Heart left ventricle (tissue), 16 donors: ENCODE measurements around the gene TIAM2. TPM values are rescaled to one million over a fixed set of nuclear protein-coding genes. Genes with fewer than 3 reads are reported as not detected.

Experiments
- ATAC-seq, 4 donors: fragments of 200-7000 bp; cut with Tn5 transposase; one replicate each; pipeline ENCODE4 v1.9.1; 2020 to 2022; ENCODE audit warnings: moderate library complexity in 4 of 4, mild to moderate bottlenecking in 3 of 4, moderate number of reproducible peaks in 1 of 4
- DNase-seq, 5 donors: peaks; one replicate each; pipeline ENCODE4 v3.0.0-alpha.2; 2020
- H3K27ac ChIP-seq, 12 donors: fragments of 200-600 bp; sonication (generic) in 4 of 12; one replicate each; pipeline versions ENCODE4 v1.5.0 to v1.8.0; 2016 to 2022; ENCODE audit warnings: mild to moderate bottlenecking in 2 of 12
- H3K27me3 ChIP-seq, 9 donors: fragments of 200-600 bp; sonication (generic) in 2 of 9; one replicate each; pipeline versions ENCODE4 v1.5.1 to v1.8.0; 2016 to 2022; ENCODE audit warnings: mild to moderate bottlenecking in 3 of 9
- H3K36me3 ChIP-seq, 9 donors: fragments of 200-600 bp; sonication (generic) in 2 of 9; one replicate each; pipeline versions ENCODE4 v1.5.0 to v1.8.0; 2018 to 2022; ENCODE audit warnings: mild to moderate bottlenecking in 2 of 9
- H3K4me1 ChIP-seq, 12 donors: fragments of 200-600 bp; sonication (generic) in 4 of 12; one replicate each; pipeline versions ENCODE4 v1.5.0 to v1.8.0; 2016 to 2022; ENCODE audit warnings: mild to moderate bottlenecking in 3 of 12
- H3K4me3 ChIP-seq, 12 donors: fragments of 200-600 bp; sonication (generic) in 4 of 12; one replicate each; pipeline versions ENCODE4 v1.5.0 to v1.8.0; 2017 to 2022; ENCODE audit warnings: mild to moderate bottlenecking in 9 of 12, moderate library complexity in 4 of 12
- H3K9me3 ChIP-seq, 12 donors: fragments of 200-600 bp; sonication (generic) in 4 of 12; one replicate each; pipeline versions ENCODE4 v1.5.0 to v1.8.0; 2016 to 2022; ENCODE audit warnings: mild to moderate bottlenecking in 1 of 12
- CTCF ChIP-seq, 12 donors: fragments of 200-600 bp; sonication (generic) in 4 of 12; IDR thresholded peaks; one replicate each; pipeline versions ENCODE4 v1.5.0 to v1.8.0; 2018 to 2022; ENCODE audit warnings: antibody characterized with exemption in 12 of 12, mild to moderate bottlenecking in 5 of 12
- POLR2A ChIP-seq, 2 donors: fragments of 450-650 bp; IDR thresholded peaks; one replicate each; pipeline ENCODE4 v1.6.1; 2017; ENCODE audit warnings: antibody characterized with exemption in 2 of 2, mild to moderate bottlenecking in 2 of 2, moderate library complexity in 2 of 2
- WGBS, 4 donors: extraction: QIAGEN DNeasy Blood & Tissue Kit in 2 of 4; methylation state at CpG; one replicate each; pipeline versions ENCODE4 v1.1.5 to v1.1.7; 2013 to 2018; 5-methylcytosine and 5-hydroxymethylcytosine counted together
- intact Hi-C, 10 donors: fragments of 100-400 bp; cut with DNase I; formaldehyde crosslinking; loops; one replicate each; pipeline versions ENCODE4 v1.11.1 to v1.14.2; 2022
- polyA plus RNA-seq, 2 donors: library from polyadenylated mRNA; stranded (reverse); fragments of 200-250 nt; gene quantifications; one replicate each; pipeline ENCODE4 v1.2.3, GENCODE V29; 2013
- total RNA-seq, 9 donors: library from RNA; depleted of rRNA in 2 of 9; stranded (reverse); fragments of >200 nt in 2 of 9; fragmentation: NEBNext Ultra II Directional in 3 of 9; extraction: Animal tissue kit (Norgen Biotek cat#: 25700) in 3 of 9; gene quantifications; one replicate each; pipeline versions ENCODE4 v1.1.0 to v1.2.4, GENCODE V29; 2016 to 2023
- donor health status: ischemic (EF 13 %, LVEDD 7.1; RV severe dilation, severe dysfunction).
- donor health status: healthy with polysubstance abuse.
- donor health status: DM: no; HTN: yes; CAD: no.
- donor health status: DM: no; HTN: no; CAD: no.
- donor health status: ischemic (EF 25% LVEDD 6.9; RV normal size, moderate dysfunction).
- donor health status: ischemic (EF 25% LVEDD 5.7; RV mildly dilated, moderate dysfunction).
- donor health status: healthy.
- donor health status: DM: yes; HTN: yes; CAD: no.
- donor health status: ischemic (EF 35%, LVEDD 5.7; RV mildly dilated, moderate dysfunction).
- donor health status: nonischemic (EF 11% LVEDD 7.7; RV severe dilation, severe dysfunction).
- donor health status: DM: yes; HTN: yes; CAD: no.
- donor health status: PGD.
- donor health status: ischemic (EF 29% LVEDD 5.4; RV normal size, mild dysfunction).
- donor health status: nonischemic (EF 23%, LVEDD 6.1; RV moderate dilation, normal function).

Gene TIAM2
- total and polyA plus RNA-seq, 11 donors, result 4.6 to 16.5 (median 12.6) TPM

DNA sequence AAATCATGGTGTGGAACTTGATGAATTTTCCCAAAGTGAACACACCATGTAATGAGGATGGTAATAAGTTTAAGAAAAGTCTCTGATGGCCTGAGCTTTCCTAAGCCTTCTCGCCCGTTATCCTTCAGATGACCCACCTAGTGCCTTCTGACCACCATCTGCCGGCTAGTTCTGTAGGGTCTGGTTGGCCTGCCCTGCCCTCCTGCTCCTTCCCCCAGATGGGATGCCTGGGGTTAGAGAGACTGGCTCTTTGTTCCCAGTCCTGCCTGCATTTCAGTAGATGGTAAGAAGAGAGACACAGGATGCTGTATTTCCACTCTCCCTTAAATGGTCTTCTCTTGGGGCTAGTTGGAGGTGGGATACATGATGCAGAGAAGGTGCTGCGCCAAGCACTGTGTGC is 43.0 kb downstream of the TIAM2 start:
- 95 to 99% (median 98%) methylated on average over 4 of the region's 4 CpGs for WGBS, 4 donors
- ATAC-seq (no peak), DNase-seq (no peak)
- intact Hi-C loops, result no loop called here
- Histone ChIP-seq H3K27ac (no peak overlapping the region), H3K36me3 (no peaks in the 10 kb centered on the region), H3K4me1 (peaks cover 0 to 11% (median 2%) of the 10 kb centered on the region in 12 donors), H3K27me3 (no peaks in the 10 kb centered on the region), H3K4me3 (no peak overlapping the region), H3K9me3 (peaks cover 0 to 3% (median 0%) of the 10 kb centered on the region in 12 donors)
- TF ChIP-seq POLR2A (IDR thresholded peaks at IDR 0.05) (no peak), CTCF (IDR thresholded peaks at IDR 0.05) (no peak)

DNA sequence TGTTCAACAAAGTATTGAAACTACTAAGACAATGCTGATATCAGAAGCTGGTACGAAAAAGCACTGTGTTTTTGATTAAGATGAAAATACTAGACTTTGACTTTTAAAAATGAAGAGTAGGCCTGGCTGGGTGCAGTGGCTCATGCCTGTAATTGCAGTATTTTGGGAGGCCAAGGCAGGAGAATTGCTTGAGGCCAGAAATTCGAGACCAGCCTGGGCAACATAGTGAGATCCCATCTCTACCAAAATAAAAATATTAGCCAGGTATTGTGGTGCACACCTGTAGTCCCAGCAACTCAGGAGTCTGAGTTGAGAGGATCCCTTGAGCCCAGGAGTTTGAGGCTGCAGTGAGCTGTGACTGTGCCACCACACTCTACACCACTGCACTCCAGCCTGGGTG is 43.4 kb downstream of the TIAM2 start:
- WGBS, 4 donors, result 83 to 96% (median 94%) methylated on average over 2 of the region's 2 CpGs
- ATAC-seq (no peak), DNase-seq (no peak)
- H3K4me3 ChIP-seq, result no peak overlapping the region
- no peaks in the 10 kb centered on the region for H3K27me3 ChIP-seq
- H3K36me3 ChIP-seq, result no peaks in the 10 kb centered on the region
- intact Hi-C loops, result no loop called here
- TF ChIP-seq CTCF (IDR thresholded peaks at IDR 0.05), result no peak
- no peak for TF ChIP-seq POLR2A (IDR thresholded peaks at IDR 0.05)
- no peak overlapping the region for H3K27ac ChIP-seq
- peaks cover 0 to 11% (median 2%) of the 10 kb centered on the region in 12 donors for H3K4me1 ChIP-seq
- H3K9me3 ChIP-seq, result peaks cover 0 to 3% (median 0%) of the 10 kb centered on the region in 12 donors

DNA sequence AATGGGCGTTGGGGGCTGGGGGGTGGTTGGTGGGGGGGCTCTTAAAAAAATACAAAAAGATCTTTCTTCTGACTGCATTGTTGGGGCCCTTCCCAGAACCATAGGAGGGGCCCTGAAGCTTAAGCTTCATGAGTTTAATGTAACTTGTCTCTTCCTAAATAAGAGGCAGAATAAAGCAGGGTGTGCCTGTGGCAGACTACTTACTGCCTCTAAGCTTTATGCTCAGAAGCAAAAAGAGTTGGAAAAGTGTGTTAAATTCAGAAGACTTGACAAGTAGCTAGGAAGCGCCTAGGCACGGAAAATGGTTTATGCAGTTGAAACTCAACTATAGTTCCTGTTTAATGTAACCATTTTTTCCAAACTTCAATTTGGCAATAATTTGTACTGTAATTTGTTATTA is 44.5 kb downstream of the TIAM2 start:
- no peak for DNase-seq
- no peaks in the 10 kb centered on the region for H3K27me3 ChIP-seq
- H3K4me1 ChIP-seq, result peaks cover 0 to 11% (median 2%) of the 10 kb centered on the region in 12 donors
- no peak for TF ChIP-seq CTCF (IDR thresholded peaks at IDR 0.05)
- no peak for TF ChIP-seq POLR2A (IDR thresholded peaks at IDR 0.05)
- no peaks in the 10 kb centered on the region for H3K36me3 ChIP-seq
- no peak overlapping the region for H3K27ac ChIP-seq
- no peak overlapping the region for H3K4me3 ChIP-seq
- intact Hi-C loops, result no loop called here
- peaks cover 0 to under 1% (median 0%) of the 10 kb centered on the region in 12 donors for H3K9me3 ChIP-seq
- 83 to 98% (median 95%) methylated on average over 3 of the region's 3 CpGs for WGBS, 4 donors
- ATAC-seq, result no peak

DNA sequence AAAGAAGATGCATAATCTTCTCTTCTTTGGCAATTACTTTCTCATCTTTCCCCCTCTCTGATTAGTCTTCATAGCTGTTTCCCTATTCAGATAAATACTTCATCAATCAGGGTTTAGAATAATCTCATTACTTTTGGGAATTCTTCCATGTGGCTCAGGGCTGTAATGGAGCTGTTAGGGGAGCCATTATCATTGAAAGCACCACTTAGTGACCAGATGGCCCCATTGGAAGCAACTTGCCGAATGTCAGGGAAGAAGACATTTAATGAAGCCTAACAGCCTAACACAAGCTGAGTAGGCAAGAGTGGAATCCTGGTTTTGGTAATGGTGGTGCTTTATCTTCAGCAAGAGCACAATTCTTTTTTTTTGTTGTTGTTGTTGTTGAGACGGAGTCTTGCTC is 45.0 kb downstream of the TIAM2 start:
- Histone ChIP-seq H3K4me3 (no peak overlapping the region), H3K36me3 (no peaks in the 10 kb centered on the region), H3K27ac (no peak overlapping the region), H3K4me1 (peaks cover 0 to 11% (median 2%) of the 10 kb centered on the region in 12 donors), H3K27me3 (no peaks in the 10 kb centered on the region), H3K9me3 (no peaks in the 10 kb centered on the region)
- TF ChIP-seq POLR2A (IDR thresholded peaks at IDR 0.05), result no peak
- no peak for TF ChIP-seq CTCF (IDR thresholded peaks at IDR 0.05)
- ATAC-seq (no peak), DNase-seq (no peak)
- 93 to 96% (median 95%) methylated on average over 2 of the region's 2 CpGs for WGBS, 4 donors
- intact Hi-C loops, result no loop called here
